ENCODE data around the gene CD59.
A peak's percentile ranks its signal among the peaks of the same experiment; 100 is the strongest.
"Not testable (repeated sequence)": the region's sequence is repeated elsewhere in the genome, so short reads cannot be mapped to it uniquely, and the experiment has no call there.

Gene CD59

GRCh38 chr11:33713151-33713855 lies 22.9 kb downstream of the CD59 start:
- no peak for DNase-seq (ENCODE audit: low read depth)

DNA sequence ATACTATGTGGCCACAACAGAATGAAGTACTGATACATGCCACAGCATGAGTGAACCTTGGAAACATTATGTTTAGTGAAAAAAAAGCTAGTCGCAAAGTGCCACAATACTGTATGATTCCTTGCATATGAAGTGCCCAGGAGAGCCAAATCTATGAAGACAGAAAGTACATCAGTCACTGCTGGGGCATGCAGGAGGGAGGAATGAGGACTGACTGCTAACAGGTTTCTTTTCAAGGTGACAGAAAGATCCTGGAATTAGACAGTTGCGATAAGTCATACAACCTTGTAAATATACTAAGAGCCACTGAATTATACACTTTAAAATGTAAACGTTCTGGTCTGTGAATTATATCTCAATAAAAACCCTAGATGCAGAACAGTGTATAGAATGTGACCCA lies 23.8 kb downstream of the CD59 start:
- DNase-seq (ENCODE audit: low read depth): no peak

GRCh38 chr11:33709466-33709865 lies 26.8 kb downstream of the CD59 start:
- DNase-seq (ENCODE audit: low read depth): no peak

DNA sequence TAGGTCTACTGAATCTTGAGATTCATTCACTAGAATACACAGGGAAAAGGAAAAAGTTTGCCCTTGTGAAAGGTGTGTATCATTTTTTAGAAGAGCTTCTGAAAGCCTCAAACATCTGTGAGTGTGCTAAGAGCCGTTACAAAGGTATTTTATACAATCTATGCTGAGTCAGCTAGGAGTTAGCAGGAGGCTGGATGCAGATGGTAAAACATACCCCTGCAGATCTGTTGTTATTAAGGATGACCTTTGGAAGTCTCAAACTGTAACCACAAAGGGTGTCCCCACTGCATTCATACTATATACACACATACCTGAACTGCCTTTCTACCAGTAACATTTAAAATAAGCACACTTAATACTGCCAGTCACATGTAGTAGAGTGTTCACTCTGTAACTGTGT lies 27.2 kb downstream of the CD59 start:
- no peak for DNase-seq (ENCODE audit: low read depth)

DNA sequence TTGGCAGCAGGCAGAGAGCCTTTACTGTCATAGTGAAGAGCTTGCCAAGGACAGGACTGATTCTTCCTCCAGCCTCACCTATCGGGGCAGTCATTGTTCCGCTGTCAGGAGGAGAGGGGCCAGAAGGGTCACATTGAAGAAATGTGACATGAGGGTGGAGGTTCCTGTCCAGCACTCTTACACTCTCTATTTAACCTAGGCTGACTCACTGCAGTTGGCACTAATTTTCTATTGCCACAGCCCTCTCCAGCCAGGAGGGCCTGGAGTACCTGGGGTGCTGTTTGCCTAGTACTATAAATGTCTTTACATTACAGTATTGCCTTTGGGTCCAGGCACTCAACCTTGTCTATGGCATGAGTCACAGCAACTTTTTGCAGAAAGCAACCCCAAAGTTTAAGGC lies 28.4 kb downstream of the CD59 start:
- not testable (repeated sequence) for DNase-seq (ENCODE audit: low read depth)

GRCh38 chr11:33706966-33707365 lies 29.3 kb downstream of the CD59 start:
- DNase-seq (ENCODE audit: low read depth): no peak

DNA sequence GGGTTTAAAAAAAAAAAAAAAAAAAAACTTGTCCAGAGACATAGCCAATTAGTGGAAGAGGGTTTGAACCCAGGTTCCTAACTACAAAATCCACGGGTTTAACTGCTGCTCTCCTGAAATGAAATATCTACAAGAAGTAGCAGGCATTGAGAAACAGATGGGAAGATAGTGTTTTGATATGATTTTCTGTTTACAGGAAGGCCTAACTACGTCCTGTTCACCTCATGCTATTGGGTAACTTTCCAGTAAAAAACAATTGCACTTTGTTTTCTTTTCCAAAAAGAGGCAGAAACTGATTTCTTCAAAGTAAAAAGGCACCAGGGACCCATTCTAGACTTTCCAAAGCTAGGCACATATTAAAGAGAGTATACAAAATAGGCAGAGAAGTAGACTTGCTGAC lies 29.7 kb downstream of the CD59 start:
- DNase-seq (ENCODE audit: low read depth): no peak

DNA sequence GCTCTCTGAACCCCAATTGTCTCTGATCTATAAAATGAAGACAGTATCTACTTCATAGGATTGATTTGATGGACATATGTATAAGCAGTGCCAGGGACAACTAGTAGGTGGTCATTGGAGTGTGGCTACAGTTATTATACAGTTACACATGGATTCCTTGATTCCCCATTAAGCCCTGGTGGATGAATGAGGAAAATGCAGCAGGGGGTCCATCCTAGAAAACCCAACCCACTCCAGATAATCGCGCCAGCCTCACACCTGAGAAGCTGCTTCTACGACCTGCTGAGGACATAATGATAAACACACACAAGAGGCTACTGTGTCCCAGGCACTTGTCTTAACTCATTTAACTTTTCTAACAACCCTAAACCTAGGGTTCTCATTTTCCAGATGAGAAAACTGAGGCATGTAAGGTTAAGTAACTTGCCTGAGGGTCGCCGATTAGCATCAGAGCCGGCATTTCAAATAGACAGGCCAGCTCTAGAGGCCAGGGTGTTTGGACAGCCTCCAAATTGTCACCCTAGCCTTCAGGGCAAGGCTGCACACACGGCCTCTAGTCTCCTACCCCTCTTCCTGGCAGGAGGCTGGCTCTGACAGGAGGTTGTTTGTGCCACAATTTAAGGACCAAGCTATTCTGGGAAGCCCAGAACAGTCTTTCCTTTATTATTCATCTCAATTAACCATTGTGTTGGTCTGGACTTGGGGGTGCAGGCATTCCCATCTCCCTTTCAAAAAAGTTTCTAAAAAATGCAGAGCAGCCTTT lies 31.8 kb downstream of the CD59 start:
- no peak for DNase-seq (ENCODE audit: low read depth)

GRCh38 chr11:33703788-33704187 lies 32.4 kb downstream of the CD59 start:
- DNase-seq (ENCODE audit: low read depth): no peak

GRCh38 chr11:33703234-33703633 lies 33.0 kb downstream of the CD59 start:
- DNase-seq (ENCODE audit: low read depth): no peak

GRCh38 chr11:33701302-33702230 lies 34.7 kb downstream of the CD59 start:
- peak; percentile 54 for DNase-seq (ENCODE audit: low read depth)

DNA sequence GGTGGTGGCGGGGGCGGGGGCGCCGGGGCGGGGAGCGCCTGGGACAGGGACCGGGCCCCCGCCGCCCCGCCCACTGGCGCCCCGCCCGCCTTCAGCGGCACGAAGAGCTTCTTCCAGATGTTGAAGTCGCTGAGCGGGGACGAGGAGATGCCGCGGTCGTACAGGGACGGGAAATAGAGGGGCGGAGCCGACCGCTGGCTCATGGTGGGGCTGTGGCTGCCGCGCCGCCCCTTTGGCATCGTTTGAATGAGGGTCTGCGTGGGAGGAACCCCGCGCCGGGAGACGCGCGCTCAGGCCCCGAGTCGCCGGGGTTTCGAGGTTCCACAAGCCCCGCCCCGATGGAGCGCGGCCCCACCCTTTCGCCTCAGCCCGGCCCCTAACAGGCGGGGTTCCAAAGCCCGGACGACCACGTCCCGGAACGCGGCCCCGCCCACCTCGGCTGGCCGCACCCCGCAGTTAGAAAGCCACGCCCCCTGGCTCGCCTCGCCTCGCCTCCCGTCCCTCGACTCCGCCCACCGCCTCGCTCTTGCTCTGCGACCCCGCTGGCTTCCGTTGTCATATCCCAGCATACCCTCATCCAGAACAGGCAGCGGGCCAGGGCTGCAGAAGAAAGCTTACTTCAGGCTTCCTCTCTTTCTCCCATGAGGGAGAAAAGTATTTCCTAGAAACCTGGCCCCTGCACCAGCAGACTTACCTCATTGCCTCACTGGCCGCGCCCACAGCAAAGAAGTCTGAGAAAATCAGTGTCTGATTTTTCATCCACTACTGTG lies 35.5 kb downstream of the CD59 start, which contains the start of gene C11orf91:
C11orf91 (minus strand) TSS at position 325 of the 770 bp plus-strand sequence; CDS start at position 239, 86 bp downstream.
- peak; percentile 71 for DNase-seq (ENCODE audit: low read depth)

DNA sequence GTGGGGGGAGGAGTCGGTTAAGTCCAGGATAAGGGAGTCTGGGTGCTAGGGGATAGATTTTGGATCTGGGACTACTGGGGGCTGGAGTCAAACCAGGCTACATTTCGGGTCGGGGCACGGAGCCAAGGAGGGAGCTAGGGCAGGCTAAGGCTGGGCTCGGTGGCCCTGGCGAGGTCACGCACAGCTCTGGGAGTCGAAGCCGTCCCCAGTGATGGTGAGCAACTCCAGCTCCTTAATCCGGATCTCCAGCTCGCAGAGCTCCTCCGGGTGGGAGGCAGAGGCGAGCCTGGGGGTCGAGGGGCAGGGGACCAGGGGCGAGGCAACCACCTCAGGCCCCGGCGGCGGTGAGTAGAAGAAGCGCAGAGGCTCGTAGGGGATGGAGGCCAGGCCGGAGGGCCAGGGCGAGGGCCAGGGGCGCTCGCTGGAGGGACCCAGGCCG lies 36.1 kb downstream of the CD59 start:
- no peak for DNase-seq (ENCODE audit: low read depth)

- DNase-seq (ENCODE audit: low read depth): no peak
These were observed 36.6 kb downstream of the CD59 start for GRCh38 chr11:33699515-33700062.

GRCh38 chr11:33698921-33699320 lies 37.3 kb downstream of the CD59 start:
- no peak for DNase-seq (ENCODE audit: low read depth)

GRCh38 chr11:33697997-33698396 lies 38.2 kb downstream of the CD59 start:
- DNase-seq (ENCODE audit: low read depth): no peak

GRCh38 chr11:33696931-33697638 lies 39.1 kb downstream of the CD59 start:
- no peak for DNase-seq (ENCODE audit: low read depth)

DNA sequence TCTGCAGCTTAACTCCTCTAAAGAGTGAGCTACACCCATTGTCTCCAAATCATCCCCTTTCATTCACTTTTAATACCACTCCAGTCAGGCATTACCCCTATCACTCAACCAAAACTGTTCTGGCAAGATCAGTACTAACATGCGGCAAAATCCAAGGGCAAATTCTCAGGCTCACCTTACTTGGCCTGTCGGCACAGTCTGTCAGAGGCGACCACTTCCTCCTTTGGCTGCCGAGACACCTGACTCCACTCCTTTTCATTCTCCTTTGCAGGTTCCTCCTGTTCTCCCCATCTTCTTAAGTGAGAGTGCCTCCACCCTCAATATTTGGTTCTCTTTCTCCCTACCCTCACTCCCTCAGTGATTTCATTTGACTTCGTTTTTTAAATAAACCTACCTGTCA lies 39.8 kb downstream of the CD59 start:
- no peak for DNase-seq (ENCODE audit: low read depth)

GRCh38 chr11:33695051-33695566 lies 41.1 kb downstream of the CD59 start:
- DNase-seq (ENCODE audit: low read depth): no peak

DNA sequence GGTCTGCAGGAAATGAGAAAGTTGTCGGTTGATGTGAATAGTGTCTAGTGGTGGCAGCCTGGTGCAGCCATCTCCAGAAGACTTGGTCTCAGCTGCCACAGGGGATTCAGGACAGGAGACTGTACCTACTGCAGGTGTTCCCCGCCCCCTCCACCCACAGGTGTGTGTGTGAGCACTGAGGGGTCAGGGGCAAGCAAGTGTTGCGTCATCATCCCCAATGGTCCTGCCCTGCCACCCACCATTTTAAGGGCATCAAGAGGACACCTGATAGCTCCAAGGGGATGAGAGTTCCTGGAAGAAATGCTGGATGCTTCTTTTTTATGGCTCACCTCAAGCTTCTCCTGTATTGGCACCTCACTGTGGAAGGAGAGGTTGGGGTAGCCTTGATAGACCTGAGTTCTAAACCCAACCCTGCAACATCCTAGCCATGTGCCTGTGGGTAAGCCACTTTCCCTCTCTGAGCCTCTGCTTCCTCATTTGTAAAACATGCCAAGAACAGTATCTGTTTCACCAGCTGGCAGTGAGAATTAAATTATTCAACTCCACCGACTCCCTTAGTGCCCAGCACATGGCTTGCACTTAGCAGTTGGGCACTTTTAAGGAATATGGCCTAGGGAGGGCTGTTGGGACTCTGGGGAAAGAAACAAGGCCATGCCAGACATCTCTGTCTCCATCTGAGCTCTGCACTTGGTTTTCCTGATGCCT lies 41.7 kb downstream of the CD59 start:
- DNase-seq (ENCODE audit: low read depth): no peak
